Embryonic facial prominence (tissue), 1 donor: Measurements from ENCODE around the gene ENDOV.

Experiments used
- DNase-seq: peaks from one replicate; pipeline ENCODE4 v3.0.0-alpha.2; 2016; ENCODE audit errors: extremely low spot score

The ENDOV gene

GRCh38 chr17:80482555-80483308 lies 67.8 kb downstream of the ENDOV start:
- DNase-seq: no peak

- DNase-seq: no peak
Measured at GRCh38 chr17:80485846-80486245, 70.9 kb downstream of the ENDOV start.

- no peak for DNase-seq
Measured at GRCh38 chr17:80486692-80487091, 71.7 kb downstream of the ENDOV start.

- DNase-seq: no peak
Measured at GRCh38 chr17:80487511-80487910, 72.5 kb downstream of the ENDOV start.
